Activated CD4-positive, alpha-beta T cell treated with anti-CD3 and anti-CD28 coated beads for 36 hours (primary cell): Measurements from ENCODE around the gene GSC2. TPM values are rescaled to one million over a fixed set of nuclear protein-coding genes. Genes with fewer than 3 reads are reported as not detected.

Source experiments
- ATAC-seq: fragments of 200-7000 bp; cut with Tn5 transposase; one replicate; pipeline ENCODE4 v1.10.0; 2021; ENCODE audit warnings: mild to moderate bottlenecking, moderate library complexity
- CTCF ChIA-PET: fragments of 350-600 bp; sonication (Branson Sonifier 250); formaldehyde crosslinking; loops from one replicate; lab custom pipeline; 2021; ENCODE audit warnings: antibody characterized with exemption; lab: Charles Lee
- POLR2A ChIA-PET: fragments of 350-600 bp; sonication (Branson Sonifier 250); formaldehyde crosslinking; loops from one replicate; lab custom pipeline; 2021; ENCODE audit warnings: antibody characterized with exemption, inconsistent platforms; lab: Charles Lee
- DNase-seq: peaks from one replicate; pipeline ENCODE4 v3.0.0-alpha.2; 2020
- H3K27ac Mint-ChIP-seq: one replicate; pipeline ENCODE4 v1.8.0; 2021; ENCODE audit warnings: mixed read lengths
- H3K27me3 Mint-ChIP-seq: one replicate; pipeline ENCODE4 v1.8.0; 2021; ENCODE audit warnings: mixed read lengths
- H3K36me3 Mint-ChIP-seq: one replicate; pipeline ENCODE4 v1.8.0; 2021; ENCODE audit warnings: low read depth, mixed read lengths
- H3K4me1 Mint-ChIP-seq: one replicate; pipeline ENCODE4 v1.8.0; 2021; ENCODE audit warnings: mixed read lengths
- H3K4me3 Mint-ChIP-seq: one replicate; pipeline ENCODE4 v1.8.0; 2021; ENCODE audit warnings: mild to moderate bottlenecking, moderate library complexity, mixed read lengths
- H3K9me3 Mint-ChIP-seq: one replicate; pipeline ENCODE4 v1.8.0; 2021; ENCODE audit warnings: low read depth, mixed read lengths
- intact Hi-C, 2 experiments: fragments of 100-400 bp; cut with DNase I in 1 of 2; cut with micrococcal nuclease in 1 of 2; formaldehyde crosslinking; loops; one replicate each; pipeline versions ENCODE4 v1.14.2 to v1.15.1; 2022 to 2024; cut with DNase I, micrococcal nuclease
- total RNA-seq, 2 experiments: library from RNA; stranded (reverse); gene quantifications; one replicate each; pipeline ENCODE4 v1.2.3, GENCODE V29; 2021

The GSC2 gene
- total RNA-seq, 2 experiments from 2014 or later, result not detected

DNA sequence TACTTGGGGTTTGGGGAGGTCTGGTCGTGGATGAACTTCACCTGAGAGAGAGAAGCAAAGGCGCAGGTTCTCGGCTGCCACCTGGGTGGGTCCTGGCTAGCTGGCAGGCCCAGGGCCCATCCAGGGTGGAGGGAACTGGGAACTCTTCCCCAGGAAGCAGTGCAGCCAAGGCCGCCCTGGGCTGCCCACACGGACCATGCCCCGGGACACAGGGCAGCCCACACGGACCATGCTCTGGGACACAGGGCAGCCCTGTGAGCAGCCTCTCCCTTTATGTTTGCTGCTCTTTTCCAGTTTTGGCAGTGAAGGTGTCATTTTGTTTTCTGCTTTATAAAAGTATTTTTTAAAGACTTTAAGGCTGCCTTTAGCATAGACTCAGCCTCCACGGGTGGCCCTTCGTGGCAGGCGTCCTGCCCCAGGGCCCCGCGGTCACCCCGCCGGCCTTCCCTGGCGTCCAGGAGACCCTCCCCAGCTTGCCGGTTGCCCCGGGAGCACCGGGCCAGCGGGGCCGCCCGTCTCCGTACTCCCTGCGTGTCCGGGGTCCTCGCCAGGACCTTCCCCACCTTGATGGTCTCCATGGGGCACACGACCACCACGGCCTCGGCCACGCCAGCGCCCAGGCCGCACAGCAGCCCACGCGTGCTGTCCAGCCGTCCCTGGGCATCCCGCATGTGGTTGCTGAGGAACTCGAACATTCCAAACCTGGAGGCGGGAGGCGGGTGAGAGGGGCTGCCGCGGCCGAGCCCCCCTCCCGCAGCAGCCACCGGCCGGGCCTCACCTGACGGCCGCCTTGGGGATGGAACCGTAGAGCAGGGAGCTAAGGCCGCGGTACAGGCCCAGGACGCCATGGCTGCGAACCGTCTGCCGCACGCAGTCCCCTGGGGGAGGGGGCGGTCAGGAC lies 27.3 kb upstream of the GSC2 start:
- H3K36me3 Mint-ChIP-seq, result peaks cover 4% of the 10 kb centered on the region
- intact Hi-C loops, result loop anchor here (1.0 to 5.0 kb wide), 15 partner anchors 33 to 765 kb away; partner anchors contain the start of genes C22orf39 (in 2 of the 2), CDC45 (in 2 of the 2), CLTCL1 (in 2 of the 2) and ESS2 (in 2 of the 2)
- H3K27me3 Mint-ChIP-seq, result no peaks in the 10 kb centered on the region
- ChIA-PET CTCF (no interaction called here), POLR2A (no interaction called here)
- peaks cover 39% of the 10 kb centered on the region for H3K4me1 Mint-ChIP-seq
- no peak overlapping the region for H3K27ac Mint-ChIP-seq
- no peak for DNase-seq
- H3K4me3 Mint-ChIP-seq, result peak overlapping the region; percentile 75
- ATAC-seq, result no peak
- H3K9me3 Mint-ChIP-seq, result no peaks in the 10 kb centered on the region

DNA sequence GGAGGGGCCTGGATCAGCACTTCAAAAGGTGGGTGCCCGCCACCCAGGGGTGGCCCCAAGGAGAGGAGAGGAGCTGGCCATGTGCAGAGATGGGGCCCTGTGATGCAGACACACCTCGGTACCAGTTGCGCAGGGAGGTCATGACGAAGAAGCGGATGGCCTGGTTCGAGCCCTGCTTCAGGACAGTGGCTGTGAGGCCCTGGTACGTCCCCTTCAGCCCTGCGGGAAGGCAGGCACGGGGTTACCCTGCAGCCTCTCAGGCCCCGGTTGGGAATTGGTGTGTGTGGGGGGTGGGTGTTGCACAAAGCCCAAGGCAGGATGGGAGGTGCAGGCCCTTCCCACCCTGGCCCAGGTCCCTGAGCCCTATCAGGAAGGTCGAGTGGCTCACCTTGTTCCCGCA lies 26.6 kb upstream of the GSC2 start:
- H3K4me1 Mint-ChIP-seq, result peaks cover 37% of the 10 kb centered on the region

DNA sequence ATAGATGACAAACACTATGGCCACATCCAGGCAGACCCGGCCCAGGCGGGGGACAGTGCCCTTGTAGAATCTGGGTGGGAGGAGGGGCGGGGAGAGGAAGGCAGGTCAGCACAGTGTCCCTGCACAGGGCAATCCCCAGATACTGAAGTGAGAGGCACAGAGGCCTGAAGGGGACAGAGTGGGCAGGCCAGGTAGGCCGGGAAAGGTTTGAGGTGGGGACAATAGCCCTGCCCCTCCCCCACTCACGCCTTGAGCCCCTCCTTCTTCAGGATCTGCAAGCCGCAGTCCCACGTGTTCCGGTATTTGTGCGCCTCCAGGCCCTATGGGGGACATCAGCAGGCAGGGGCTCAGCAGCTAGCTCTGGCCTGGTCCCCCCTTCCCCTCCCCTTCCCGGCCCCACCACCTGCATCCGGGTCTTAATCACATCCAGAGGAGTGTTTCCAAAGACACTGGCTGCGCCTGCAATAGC lies 26.1 kb upstream of the GSC2 start:
- no peaks in the 10 kb centered on the region for H3K27me3 Mint-ChIP-seq
- ChIA-PET POLR2A (interaction anchor here (2.7 kb wide), 1 partner anchor 32 kb away, joined by 14 read pairs; the partner anchor contains the start of gene ESS2), CTCF (no interaction called here)
- DNase-seq, result no peak
- H3K36me3 Mint-ChIP-seq, result peaks cover 6% of the 10 kb centered on the region
- H3K4me1 Mint-ChIP-seq, result peaks cover 31% of the 10 kb centered on the region
- no peak overlapping the region for H3K27ac Mint-ChIP-seq
- no peaks in the 10 kb centered on the region for H3K9me3 Mint-ChIP-seq
- intact Hi-C loops, result loop anchor here (5.0 kb wide), 5 partner anchors 69 to 766 kb away; partner anchors contain the start of genes C22orf39 (in 1 of the 2), CLTCL1 (in 1 of the 2), COMT (in 1 of the 2) and HIRA (in 1 of the 2)
- no peak for ATAC-seq
- H3K4me3 Mint-ChIP-seq, result peak overlapping the region; percentile 49

More for the DNA sequence above, 26.6 kb upstream of the GSC2 start:
- Mint-ChIP-seq H3K4me3 (peak overlapping the region; percentile 49), H3K27ac (no peak overlapping the region), H3K9me3 (no peaks in the 10 kb centered on the region), H3K36me3 (peaks cover 6% of the 10 kb centered on the region), H3K27me3 (no peaks in the 10 kb centered on the region)
- intact Hi-C loops, result loop anchor here (5.0 kb wide), 5 partner anchors 69 to 766 kb away; partner anchors contain the start of genes C22orf39 (in 1 of the 2), CLTCL1 (in 1 of the 2), COMT (in 1 of the 2) and HIRA (in 1 of the 2)
- ChIA-PET CTCF (no interaction called here), POLR2A (no interaction called here)
- no peak for DNase-seq
- no peak for ATAC-seq

DNA sequence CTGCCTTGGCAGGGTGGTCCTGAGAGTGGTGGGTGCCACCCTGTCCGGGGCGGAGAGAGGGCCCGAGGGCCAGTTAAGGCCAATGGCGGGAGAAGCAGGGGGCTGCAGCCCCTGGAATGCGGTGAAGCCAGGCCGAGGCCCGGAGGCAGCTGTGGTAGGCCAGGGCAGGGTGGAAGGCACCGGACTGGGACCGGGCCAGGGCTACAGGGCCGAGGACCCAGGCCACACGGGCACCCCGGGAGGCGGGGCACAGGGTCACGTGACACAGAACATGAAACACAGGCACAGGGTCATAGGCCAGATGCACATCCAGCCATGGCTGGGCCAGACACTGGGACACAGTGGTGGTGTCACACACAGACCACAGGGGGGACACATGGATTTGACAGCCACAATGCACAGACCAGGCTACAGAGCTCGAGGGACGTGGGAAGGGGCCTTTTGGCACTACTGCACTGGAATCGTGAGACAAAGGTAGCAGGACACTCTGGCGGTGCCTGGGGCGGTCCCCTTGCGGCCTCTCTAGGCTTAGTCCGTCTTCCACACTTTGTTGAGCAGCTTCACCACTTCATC lies 25.6 kb upstream of the GSC2 start:
- Mint-ChIP-seq H3K27me3 (no peaks in the 10 kb centered on the region), H3K36me3 (peaks cover 8% of the 10 kb centered on the region), H3K9me3 (no peaks in the 10 kb centered on the region), H3K4me3 (no peak overlapping the region), H3K27ac (no peak overlapping the region), H3K4me1 (peaks cover 30% of the 10 kb centered on the region)
- CTCF ChIA-PET, result interaction anchor here (1.1 kb wide), 1 partner anchor 29 kb away, joined by 3 read pairs; no protein-coding TSS in a partner anchor
- ATAC-seq (no peak), DNase-seq (no peak)
- intact Hi-C loops, result loop anchor here (5.0 kb wide), 5 partner anchors 68 to 767 kb away; partner anchors contain the start of genes C22orf39 (in 1 of the 2), CLTCL1 (in 1 of the 2), COMT (in 1 of the 2) and HIRA (in 1 of the 2)
- POLR2A ChIA-PET, result interaction anchor here (2.7 kb wide), 1 partner anchor 32 kb away, joined by 14 read pairs; the partner anchor contains the start of gene ESS2

DNA sequence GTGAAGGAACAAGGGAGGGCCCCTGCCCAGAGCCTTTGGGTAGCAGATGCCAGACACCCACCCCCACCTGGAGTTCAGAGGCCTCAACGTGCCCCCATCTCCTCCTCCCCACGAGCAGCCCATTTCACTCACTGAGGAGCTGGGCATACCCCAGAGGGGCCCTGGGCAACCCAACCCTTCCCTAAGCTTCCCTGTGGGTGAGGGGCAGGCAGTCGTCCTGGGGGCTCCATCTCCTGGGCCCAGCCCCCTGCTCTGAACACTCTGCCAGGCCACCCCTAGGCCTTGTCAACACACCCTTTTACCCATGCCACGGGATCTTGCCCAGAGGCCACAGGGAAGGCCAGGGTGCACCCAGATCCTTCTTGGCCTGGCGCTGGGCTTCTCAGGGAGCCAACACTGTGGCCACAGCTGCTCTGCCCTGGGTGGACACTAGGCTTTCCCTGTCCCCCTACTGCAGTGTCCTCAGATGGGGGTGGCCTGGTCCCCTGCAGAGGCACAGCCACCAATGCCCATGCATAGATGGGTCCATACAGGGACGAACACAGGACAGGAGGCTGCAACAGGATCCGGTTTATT lies 25.0 kb upstream of the GSC2 start:
- H3K27ac Mint-ChIP-seq, result no peak overlapping the region
- no peaks in the 10 kb centered on the region for H3K9me3 Mint-ChIP-seq
- intact Hi-C loops, result loop anchor here (5.0 kb wide), 5 partner anchors 68 to 767 kb away; partner anchors contain the start of genes C22orf39 (in 1 of the 2), CLTCL1 (in 1 of the 2), COMT (in 1 of the 2) and HIRA (in 1 of the 2)
- peaks cover 8% of the 10 kb centered on the region for H3K36me3 Mint-ChIP-seq
- CTCF ChIA-PET, result interaction anchor here (0.5 to 2.4 kb wide), 4 partner anchors 7 to 110 kb away, joined by 3 to 9 read pairs (median 5); partner anchors contain the start of gene ESS2
- H3K4me3 Mint-ChIP-seq, result no peak overlapping the region
- no peak for ATAC-seq
- peaks cover 36% of the 10 kb centered on the region for H3K4me1 Mint-ChIP-seq
- POLR2A ChIA-PET, result interaction anchor here (2.7 kb wide), 1 partner anchor 31 kb away, joined by 14 read pairs; the partner anchor contains the start of gene ESS2
- H3K27me3 Mint-ChIP-seq, result peaks cover 4% of the 10 kb centered on the region
- no peak for DNase-seq

DNA sequence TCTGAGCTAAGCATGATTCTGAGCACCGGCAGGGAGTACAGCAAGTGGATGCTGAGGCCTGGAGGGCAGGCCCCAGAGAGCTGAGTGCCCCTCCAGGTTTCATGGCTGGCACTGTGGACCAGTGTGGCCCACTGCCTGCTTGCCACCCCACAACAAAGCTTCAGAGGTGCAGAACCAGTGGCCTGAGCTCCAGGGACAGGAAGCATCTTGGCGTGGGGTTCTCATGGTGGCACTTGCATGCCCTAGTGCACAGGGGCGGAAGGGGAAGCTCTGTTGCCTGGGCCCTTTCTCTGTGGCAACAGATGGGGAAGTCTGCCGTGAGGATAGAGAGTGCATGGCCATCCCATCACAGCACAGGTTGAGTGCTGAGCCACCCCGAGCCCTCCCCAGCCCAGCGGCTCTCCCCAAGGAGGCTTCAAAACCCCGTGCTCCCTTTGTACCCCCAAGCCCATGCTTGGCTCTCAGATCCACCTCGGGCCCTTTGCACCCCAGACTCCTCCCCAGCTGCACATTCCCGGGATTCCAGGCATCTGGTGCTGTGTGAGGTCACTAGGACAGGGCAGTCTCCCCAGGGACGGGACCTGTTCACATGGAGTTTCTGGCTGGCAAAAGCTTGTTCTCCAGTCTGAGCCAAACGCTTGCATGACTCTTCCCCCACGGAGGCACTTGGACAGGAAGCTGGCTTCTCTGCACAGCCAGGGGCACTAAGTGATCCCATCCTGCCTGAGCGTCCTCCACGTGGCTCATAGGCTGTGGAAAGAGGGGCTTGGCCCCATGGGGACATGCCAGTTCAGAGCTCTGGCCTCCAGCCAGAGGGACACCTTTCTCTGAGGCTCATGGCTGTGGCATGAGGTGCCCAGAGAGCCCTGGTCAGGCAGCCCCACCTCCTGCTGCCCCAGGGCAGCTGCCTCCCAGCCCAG lies 24.3 kb upstream of the GSC2 start:
- ChIA-PET POLR2A (interaction anchor here (0.8 to 2.7 kb wide), 2 partner anchors 8 to 30 kb away, joined by 4 to 14 read pairs; partner anchors contain the start of gene ESS2), CTCF (interaction anchor here (0.5 to 2.4 kb wide), 4 partner anchors 8 to 110 kb away, joined by 3 to 9 read pairs (median 5); partner anchors contain the start of gene ESS2)
- Mint-ChIP-seq H3K4me1 (peaks cover 38% of the 10 kb centered on the region), H3K4me3 (peak overlapping the region; percentile 90), H3K27me3 (peaks cover 8% of the 10 kb centered on the region), H3K36me3 (peaks cover 8% of the 10 kb centered on the region), H3K9me3 (no peaks in the 10 kb centered on the region), H3K27ac (no peak overlapping the region)
- intact Hi-C loops, result loop anchor here (5.0 kb wide), 5 partner anchors 67 to 768 kb away; partner anchors contain the start of genes C22orf39 (in 1 of the 2), CLTCL1 (in 1 of the 2), COMT (in 1 of the 2) and HIRA (in 1 of the 2)
- ATAC-seq (no peak), DNase-seq (no peak)

DNA sequence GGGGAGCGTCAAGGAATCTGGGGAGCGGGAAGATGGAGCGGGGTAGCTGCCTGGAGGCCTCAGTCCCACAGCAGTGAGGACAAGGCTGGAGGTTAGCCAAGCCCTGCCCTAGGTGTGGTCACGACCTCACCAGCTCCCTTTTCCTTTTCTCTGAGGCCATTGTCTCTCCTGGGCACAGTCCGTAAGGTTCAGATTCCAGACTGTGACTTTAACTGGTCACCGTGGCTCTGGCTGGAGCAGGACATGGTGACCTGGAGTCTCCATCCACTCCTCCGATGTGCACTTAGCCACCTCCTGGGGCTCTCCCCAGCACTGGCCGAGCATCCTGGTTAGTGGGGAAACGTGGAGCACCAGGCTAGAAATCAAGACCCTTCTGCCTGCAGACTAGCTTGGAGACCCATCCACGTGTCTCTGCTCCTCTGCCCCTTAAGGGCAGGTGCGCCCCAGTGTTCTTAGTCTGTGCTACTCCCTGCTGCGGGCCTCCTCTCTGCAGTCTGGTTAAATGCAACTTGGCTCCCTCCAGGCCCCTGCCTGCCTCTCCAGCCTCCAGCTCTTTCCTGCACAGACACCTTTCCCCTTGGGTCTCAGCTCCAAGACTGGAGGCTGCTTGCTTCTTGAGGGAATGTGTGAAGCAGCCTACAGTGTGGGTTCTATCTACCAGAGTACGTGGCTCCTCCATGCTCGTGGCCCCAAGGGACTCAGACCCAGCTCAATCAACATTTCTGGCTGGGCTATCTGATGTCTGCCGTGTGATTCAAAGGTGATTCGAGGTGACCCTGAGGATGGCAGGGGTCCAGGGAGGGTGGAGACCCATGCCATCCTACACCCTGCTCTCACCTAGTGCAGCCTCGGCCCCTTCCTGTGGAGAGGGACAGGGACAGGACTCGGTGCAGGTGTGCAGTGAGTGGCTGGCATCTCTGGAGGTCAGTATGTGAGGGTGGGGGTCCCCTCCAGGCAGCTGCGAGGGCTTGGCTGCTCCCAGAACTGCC lies 23.2 kb upstream of the GSC2 start:
- H3K27ac Mint-ChIP-seq, result peak overlapping the region; percentile 78
- intact Hi-C loops, result no loop called here
- ATAC-seq (no peak), DNase-seq (no peak)
- ChIA-PET CTCF (interaction anchor here (0.6 to 2.4 kb wide), 3 partner anchors 9 to 63 kb away, joined by 4 to 9 read pairs (median 6); partner anchors contain the start of gene ESS2), POLR2A (interaction anchor here (0.8 to 2.7 kb wide), 4 partner anchors 9 to 29 kb away, joined by 3 to 14 read pairs (median 4); partner anchors contain the start of gene ESS2)
- peaks cover 41% of the 10 kb centered on the region for H3K4me1 Mint-ChIP-seq
- H3K27me3 Mint-ChIP-seq, result peaks cover 16% of the 10 kb centered on the region
- H3K4me3 Mint-ChIP-seq, result peak overlapping the region; percentile 90
- peaks cover 8% of the 10 kb centered on the region for H3K36me3 Mint-ChIP-seq
- no peaks in the 10 kb centered on the region for H3K9me3 Mint-ChIP-seq

DNA sequence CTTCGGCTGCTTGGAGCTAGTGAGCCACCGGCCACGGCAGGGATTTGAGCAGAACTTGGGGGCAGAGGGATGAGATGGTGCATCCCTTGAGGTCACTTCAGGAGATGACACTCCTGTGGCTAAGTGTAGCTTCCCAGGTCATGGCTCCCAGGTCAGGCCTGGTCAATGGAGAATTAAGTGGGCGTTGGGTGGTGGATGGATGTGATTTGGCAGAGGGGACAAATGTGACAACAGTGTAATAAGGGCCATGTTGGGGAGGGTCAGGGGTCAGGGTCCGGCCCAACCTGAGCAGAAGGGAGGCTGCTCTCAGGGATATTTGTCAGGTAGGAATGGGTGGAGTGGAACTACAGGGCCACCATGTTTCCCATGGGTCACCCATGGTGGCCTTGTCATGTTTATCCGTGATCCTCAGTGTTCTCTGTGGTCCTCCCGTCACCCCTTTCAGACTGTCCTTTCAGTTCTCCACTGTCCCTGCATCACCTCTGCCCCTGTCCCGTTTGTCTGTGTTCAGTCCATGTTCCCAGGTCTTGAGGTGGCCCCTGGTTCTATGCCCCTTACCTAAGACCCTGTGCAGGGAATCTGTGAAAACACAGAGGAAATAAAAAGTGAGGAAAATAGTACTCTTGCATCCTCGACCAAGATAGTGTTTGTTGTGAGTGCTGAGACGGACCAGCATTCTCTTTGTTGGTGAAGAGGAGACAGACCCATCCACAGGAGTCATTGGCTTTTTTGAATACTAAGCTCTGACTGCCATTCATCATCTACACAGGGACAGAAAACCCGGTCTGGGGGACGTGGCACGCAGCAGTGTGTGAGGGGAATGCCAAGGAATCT lies 22.3 kb upstream of the GSC2 start:
- DNase-seq (no peak), ATAC-seq (no peak)
- no peaks in the 10 kb centered on the region for H3K9me3 Mint-ChIP-seq
- intact Hi-C loops, result no loop called here
- peaks cover 21% of the 10 kb centered on the region for H3K27me3 Mint-ChIP-seq
- H3K36me3 Mint-ChIP-seq, result peaks cover 8% of the 10 kb centered on the region
- peak overlapping the region; percentile 90 for H3K4me3 Mint-ChIP-seq
- ChIA-PET POLR2A (interaction anchor here (1.1 kb wide), 2 partner anchors 26 to 28 kb away, joined by 3 to 5 read pairs; partner anchors contain the start of gene ESS2), CTCF (interaction anchor here (0.6 to 2.4 kb wide), 2 partner anchors 10 to 62 kb away, joined by 4 to 6 read pairs; no protein-coding TSS in a partner anchor)
- H3K27ac Mint-ChIP-seq, result peak overlapping the region; percentile 78
- H3K4me1 Mint-ChIP-seq, result peaks cover 41% of the 10 kb centered on the region
